Keratinocyte (primary cell): ENCODE results near the gene AFM.

ENCODE experiments used
- CTCF ChIP-seq, 3 experiments: IDR thresholded peaks in 1 of 3; conservative IDR thresholded peaks in 1 of 3; optimal IDR thresholded peaks in 1 of 3; 2 replicates in 2 of 3; 3 replicates in 1 of 3; pipeline versions ENCODE3 to v1.5.1; 2011; ENCODE audit warnings: low read length in 3 of 3, mild to moderate bottlenecking in 3 of 3, moderate library complexity in 2 of 3, control low read depth in 1 of 3, inconsistent platforms in 1 of 3; ENCODE audit not compliant: insufficient read depth in 2 of 3; ENCODE audit errors: extremely low read depth in 1 of 3
- EZH2 ChIP-seq: IDR thresholded peaks from one replicate; pipeline ENCODE4 v1.6.1; 2012; ENCODE audit warnings: inconsistent platforms, mild to moderate bottlenecking, low read length, moderate library complexity

GRCh38 chr4:73443224-73443623 lies 38.3 kb upstream of the AFM start:
- TF ChIP-seq CTCF (optimal IDR thresholded peaks at IDR 0.05 in 1 of 3, IDR thresholded peaks at IDR 0.05 in 1 of 3, conservative IDR thresholded peaks at IDR 0.05 in 1 of 3; ENCODE audit: extremely low read depth in 1 of 3, insufficient read depth in 2 of 3, low read length in 3 of 3) = no peak
- TF ChIP-seq EZH2 = no peak
